K562 (cell line): ENCODE results near the gene BIRC5. TPM values are rescaled to one million over a fixed set of nuclear protein-coding genes. Genes with fewer than 3 reads are reported as not detected.
A peak's percentile ranks its signal among the peaks of the same experiment; 100 is the strongest.

Source experiments
- ADNP ChIP-seq: fragments of 200-800 bp; sonication (Bioruptor generic); IDR thresholded peaks from 2 replicates; pipeline ENCODE4 v1.6.1; 2016; ENCODE audit warnings: missing genetic modification characterization, missing compliant biosample characterization
- CCNT2 ChIP-seq: IDR thresholded peaks from 2 replicates; pipeline ENCODE4 v1.6.1; 2011; ENCODE audit warnings: borderline replicate concordance, low read depth, mild to moderate bottlenecking, moderate library complexity, mixed read lengths, low read length; ENCODE audit not compliant: insufficient read length; ENCODE audit errors: extremely low read depth
- CEBPG ChIP-seq, 3 experiments: fragments of 200-800 bp in 1 of 3; sonication (Bioruptor generic) in 1 of 3; sonication (generic) in 1 of 3; formaldehyde crosslinking in 1 of 3; IDR thresholded peaks in 2 of 3; conservative IDR thresholded peaks in 1 of 3; 2 replicates each; pipeline versions ENCODE4 v1.6.1 to v1.8.0; 2016 to 2022; ENCODE audit warnings: missing compliant biosample characterization in 2 of 3, missing genetic modification characterization in 2 of 3, mild to moderate bottlenecking in 1 of 3, missing genetic modification reagents in 1 of 3
- ETV5 ChIP-seq: sonication (generic); formaldehyde crosslinking; IDR thresholded peaks from 2 replicates; pipeline ENCODE4 v1.4.0; 2020; ENCODE audit warnings: low read depth, mild to moderate bottlenecking, missing genetic modification reagents
- HDGF ChIP-seq: fragments of 450-650 bp; IDR thresholded peaks from 2 replicates; pipeline ENCODE4 v1.6.1; 2016
- HMG20B ChIP-seq: fragments of 250-450 bp; sonication (Bioruptor Pico); IDR thresholded peaks from 2 replicates; pipeline ENCODE4 v1.5.0; 2021; ENCODE audit warnings: mild to moderate bottlenecking
- KAT2B ChIP-seq: IDR thresholded peaks from one replicate; pipeline ENCODE4 v1.6.1; 2012; ENCODE audit warnings: low read depth, mild to moderate bottlenecking, control low read depth, inconsistent platforms, low read length, moderate library complexity
- KAT7 ChIP-seq: sonication (generic); formaldehyde crosslinking; IDR thresholded peaks from 2 replicates; pipeline ENCODE4 v1.8.0; 2022; ENCODE audit warnings: missing genetic modification reagents, mild to moderate bottlenecking, borderline replicate concordance
- KLF16 ChIP-seq: IDR thresholded peaks from 2 replicates; pipeline ENCODE4 v1.6.1; 2016; ENCODE audit warnings: antibody characterized with exemption
- MEF2D ChIP-seq: conservative IDR thresholded peaks from 2 replicates; pipeline ENCODE4 v1.6.1; 2016; ENCODE audit warnings: low read depth, missing genetic modification characterization, missing compliant biosample characterization
- NR0B1 ChIP-seq: fragments of 450-650 bp; IDR thresholded peaks from one replicate; pipeline ENCODE4 v1.6.1; 2018; ENCODE audit warnings: mild to moderate bottlenecking, moderate library complexity; ENCODE audit not compliant: partially characterized antibody
- REST ChIP-seq, 2 experiments: fragments of 450-650 bp; formaldehyde crosslinking in 1 of 2; IDR thresholded peaks; 2 replicates each; pipeline versions ENCODE4 v1.4.0 to v1.6.1; 2014 to 2020; ENCODE audit warnings: mild to moderate bottlenecking in 2 of 2, borderline replicate concordance in 1 of 2, low read depth in 1 of 2
- RFX5 ChIP-seq: IDR thresholded peaks from 2 replicates; pipeline ENCODE4 v1.6.1; 2011; ENCODE audit warnings: low read depth, mild to moderate bottlenecking, improper control_type of control experiment, low read length
- SNRNP70 ChIP-seq: fragments of 200-400 bp; formaldehyde crosslinking; optimal IDR thresholded peaks from 2 replicates; pipeline ENCODE3; 2017; ENCODE audit warnings: low read depth, low read length
- ZFP30 ChIP-seq: fragments of 250-450 bp; sonication (Bioruptor Pico); IDR thresholded peaks from 2 replicates; pipeline ENCODE4 v1.8.0; 2022; ENCODE audit warnings: moderate library complexity, mild to moderate bottlenecking, inconsistent platforms, borderline replicate concordance
- ZNF143 ChIP-seq: sonication (generic); formaldehyde crosslinking; IDR thresholded peaks from 2 replicates; pipeline ENCODE4 v1.9.0; 2022; ENCODE audit warnings: mild to moderate bottlenecking, missing genetic modification reagents
- ZNF239 ChIP-seq: fragments of 250-450 bp; sonication (Bioruptor Pico); IDR thresholded peaks from 2 replicates; pipeline ENCODE4 v1.4.0; 2020; ENCODE audit warnings: mild to moderate bottlenecking
- ZNF444 ChIP-seq: fragments of 250-450 bp; sonication (Bioruptor Pico); IDR thresholded peaks from 2 replicates; pipeline ENCODE4 v1.4.0; 2020; ENCODE audit warnings: mild to moderate bottlenecking, moderate library complexity
- polyA plus RNA-seq, 8 experiments: library from polyadenylated mRNA; depleted of rRNA in 4 of 8; stranded (reverse) in 5 of 8; unstranded in 3 of 8; fragments of >200 nt; fragmentation: Nextera tagmentation in 2 of 8; fragmentation: Illumina TruSeq in 1 of 8; extraction: Ambion mirVana in 2 of 8; extraction: Trizol in 1 of 8; gene quantifications; 2 replicates each; pipeline versions ENCODE4 v1.2.1 to v1.2.3, GENCODE V29; 2011 to 2014; ENCODE audit warnings: inconsistent platforms in 1 of 8, missing spikeins in 1 of 8
- total RNA-seq, 7 experiments: library from RNA; depleted of rRNA in 6 of 7; stranded (reverse); fragments of >200 nt in 6 of 7; fragmentation: Illumina TruSeq in 2 of 7; extraction: Trizol in 2 of 7; gene quantifications; 2 replicates each; pipeline versions ENCODE4 v1.2.1 to v1.2.3, GENCODE V29; 2011 to 2021; ENCODE audit warnings: low replicate concordance in 1 of 7

The BIRC5 gene
- total and polyA plus RNA-seq, 9 of the 15 experiments (the other 6 are each of a cell fraction or from before 2014, with no cell fraction given), result 64.4 to 140 (median 101) TPM

- TF ChIP-seq NR0B1 (no peak), ZNF444 (CRISPR knock-in tag) (peak; percentile 97), SNRNP70 (no peak), KAT7 (CRISPR knock-in tag) (no peak), ZNF143 (CRISPR knock-in tag) (no peak), CEBPG (CRISPR knock-in tag; IDR thresholded peaks at IDR 0.05) (no peak; the same call in 1 of the 2 replicates), CEBPG (tag; conservative IDR thresholded peaks at IDR 0.05 in 1 of 2, IDR thresholded peaks at IDR 0.05 in 1 of 2) (peak; percentile 58 to 80), KAT2B (no peak), ETV5 (peak; percentile 99), HMG20B (CRISPR knock-in tag) (peak; percentile 96), REST (IDR thresholded peaks at IDR 0.05; ENCODE audit: borderline replicate concordance) (no peak), REST (CRISPR knock-in tag; IDR thresholded peaks at IDR 0.05; ENCODE audit: low read depth) (peak; percentile 96), HDGF (peak; percentile 73; the same call in 1 of the 2 replicates), ZFP30 (CRISPR knock-in tag) (0 out of 2 replicates have a peak, but pooled peaks have one; percentile 47), KLF16 (peak; percentile 95), RFX5 (no peak), ZNF239 (CRISPR knock-in tag) (peak; percentile 99), ADNP (peak; percentile 65; the same call in 1 of the 2 replicates), CCNT2 (peak; percentile 66), MEF2D (tag) (peak; percentile 100)
Measured at GRCh38 chr17:78272181-78272913, 58.3 kb downstream of the BIRC5 start (continued).
